GM23248 (cell line): ENCODE results near the gene CUL1. TPM values are rescaled to one million over a fixed set of nuclear protein-coding genes. Genes with fewer than 3 reads are reported as not detected.

ENCODE experiments used
- DNase-seq: peaks from one replicate; pipeline ENCODE4 v3.0.0-alpha.2; 2015
- H2AFZ ChIP-seq: fragments of 200-600 bp; sonication (generic); 2 replicates; pipeline ENCODE4 v1.6.1; 2016; ENCODE audit warnings: antibody characterized with exemption
- H3F3A ChIP-seq: fragments of 200-600 bp; sonication (generic); 2 replicates; pipeline ENCODE4 v1.6.1; 2016; ENCODE audit warnings: mild to moderate bottlenecking, antibody characterized with exemption, mixed run types; ENCODE audit not compliant: insufficient read depth
- H3K27ac ChIP-seq: fragments of 200-600 bp; sonication (generic); 2 replicates; pipeline ENCODE4 v1.5.1; 2016; ENCODE audit warnings: mild to moderate bottlenecking
- H3K27me3 ChIP-seq: fragments of 200-600 bp; sonication (generic); replicated peaks from 2 replicates; pipeline ENCODE4 v1.6.1; 2016; ENCODE audit warnings: mild to moderate bottlenecking; ENCODE audit not compliant: insufficient read depth
- H3K36me3 ChIP-seq: fragments of 200-600 bp; sonication (generic); 2 replicates; pipeline ENCODE4 v1.6.1; 2016; ENCODE audit warnings: low read depth, mild to moderate bottlenecking
- H3K4me1 ChIP-seq: fragments of 200-600 bp; sonication (generic); 2 replicates; pipeline ENCODE4 v1.6.1; 2016; ENCODE audit warnings: mild to moderate bottlenecking; ENCODE audit not compliant: insufficient read depth
- H3K4me2 ChIP-seq: fragments of 200-600 bp; sonication (generic); one replicate; pipeline ENCODE4 v1.6.1; 2016; ENCODE audit warnings: mild to moderate bottlenecking; ENCODE audit not compliant: unreplicated experiment
- H3K4me3 ChIP-seq: fragments of 200-600 bp; sonication (generic); 2 replicates; pipeline ENCODE4 v1.5.1; 2016; ENCODE audit warnings: mild to moderate bottlenecking
- H3K79me2 ChIP-seq: fragments of 200-600 bp; sonication (generic); 2 replicates; pipeline ENCODE4 v1.6.1; 2016; ENCODE audit warnings: mild to moderate bottlenecking; ENCODE audit not compliant: insufficient read depth
- H3K9ac ChIP-seq: fragments of 200-600 bp; sonication (generic); 2 replicates; pipeline ENCODE4 v1.6.1; 2016; ENCODE audit warnings: mild to moderate bottlenecking
- H3K9me2 ChIP-seq: fragments of 200-600 bp; sonication (generic); 2 replicates; pipeline ENCODE4 v1.6.1; 2016; ENCODE audit warnings: mixed run types, mild to moderate bottlenecking, moderate library complexity; ENCODE audit not compliant: insufficient read depth
- H3K9me3 ChIP-seq: fragments of 200-600 bp; sonication (generic); one replicate; pipeline ENCODE4 v1.6.1; 2017; ENCODE audit warnings: low read depth
- H4K20me1 ChIP-seq: fragments of 200-600 bp; sonication (generic); 2 replicates; pipeline ENCODE4 v1.6.0; 2016; ENCODE audit not compliant: insufficient read depth
- EZH2 ChIP-seq: fragments of 200-600 bp; sonication (generic); IDR thresholded peaks from 2 replicates; pipeline ENCODE4 v1.6.1; 2018; ENCODE audit warnings: antibody characterized with exemption, mild to moderate bottlenecking; ENCODE audit not compliant: insufficient read depth, poor library complexity, severe bottlenecking
- EZH2phosphoT487 ChIP-seq: fragments of 200-600 bp; sonication (generic); IDR thresholded peaks from 2 replicates; pipeline ENCODE4 v1.6.1; 2018; ENCODE audit warnings: antibody characterized with exemption, moderate library complexity, mild to moderate bottlenecking, low read depth; ENCODE audit not compliant: insufficient read depth
- WGBS, 2 experiments: methylation state at CpG; one replicate each; pipeline ENCODE4 v1.1.6; 2015 to 2017; ENCODE audit warnings: low lambda C conversion rate in 2 of 2, low coverage in 1 of 2; ENCODE audit errors: missing lambda C conversion rate in 2 of 2; 5-methylcytosine and 5-hydroxymethylcytosine counted together
- in situ Hi-C: fragments of 300-500 bp; cut with MboI; formaldehyde crosslinking; loops from 2 replicates; pipeline ENCODE4 v1.15.0; 2020
- polyA plus RNA-seq: library from polyadenylated mRNA; unstranded; fragments of >200 nt; fragmentation: Nextera tagmentation; extraction: Ambion mirVana; gene quantifications from 2 replicates; pipeline ENCODE4 v1.2.1, GENCODE V29; 2016
- total RNA-seq: library from RNA; depleted of rRNA; stranded (reverse); fragments of >200 nt; shearing (Covaris generic); gene quantifications from 2 replicates; pipeline ENCODE4 v1.2.3, GENCODE V29; 2014

The CUL1 gene
- total and polyA plus RNA-seq, 2 experiments from 2014 or later: 49.1 to 52.6 TPM

- H2AFZ ChIP-seq: no peak overlapping the region
- no peaks in the 10 kb centered on the region for H3K9me3 ChIP-seq
- DNase-seq: no peak
- WGBS, 2 experiments: 76 to 79% methylated on average over 8 of the region's 8 CpGs
- no peak overlapping the region for H3K4me2 ChIP-seq
- no peaks in the 10 kb centered on the region for H3K4me1 ChIP-seq
- H3K36me3 ChIP-seq: peaks cover 10% of the 10 kb centered on the region; the same call in 1 of the 2 replicates
- TF ChIP-seq EZH2: no peak
- TF ChIP-seq EZH2phosphoT487: no peak
- H3F3A ChIP-seq: no peaks in the 10 kb centered on the region
- H3K79me2 ChIP-seq: peaks cover 96% of the 10 kb centered on the region
- H4K20me1 ChIP-seq: no peaks in the 10 kb centered on the region
- no peak overlapping the region for H3K4me3 ChIP-seq
- H3K9me2 ChIP-seq: no peaks in the 10 kb centered on the region
- H3K9ac ChIP-seq: no peak overlapping the region
- in situ Hi-C loops: no loop called here
- H3K27ac ChIP-seq: no peak overlapping the region
- no peaks in the 10 kb centered on the region for H3K27me3 ChIP-seq
These were observed 52.0 kb downstream of the CUL1 start for GRCh38 chr7:148750442-148751355.

GRCh38 chr7:148753224-148753623 lies 54.5 kb downstream of the CUL1 start:
- DNase-seq: no peak
- TF ChIP-seq EZH2: no peak
- no peak for TF ChIP-seq EZH2phosphoT487
- Histone ChIP-seq H3K4me2 (no peak overlapping the region), H3K36me3 (peaks cover 20% of the 10 kb centered on the region), H3K4me1 (no peaks in the 10 kb centered on the region), H3K9ac (no peak overlapping the region), H3K4me3 (no peak overlapping the region), H3K9me3 (no peaks in the 10 kb centered on the region), H3K79me2 (peaks cover 95% of the 10 kb centered on the region), H3F3A (no peaks in the 10 kb centered on the region), H2AFZ (no peak overlapping the region), H3K27ac (no peak overlapping the region), H3K9me2 (no peaks in the 10 kb centered on the region), H3K27me3 (no peaks in the 10 kb centered on the region), H4K20me1 (no peaks in the 10 kb centered on the region)
- 85 to 90% methylated on average over 4 of the region's 4 CpGs for WGBS, 2 experiments
- in situ Hi-C loops: no loop called here

GRCh38 chr7:148754912-148755311 lies 56.2 kb downstream of the CUL1 start:
- Histone ChIP-seq H3K4me1 (no peaks in the 10 kb centered on the region), H3K36me3 (peaks cover 32% of the 10 kb centered on the region), H2AFZ (no peak overlapping the region), H3K27ac (no peak overlapping the region), H3K9me3 (no peaks in the 10 kb centered on the region), H3K9me2 (no peaks in the 10 kb centered on the region), H3F3A (no peaks in the 10 kb centered on the region), H3K79me2 (peaks cover 83% of the 10 kb centered on the region), H3K4me3 (no peak overlapping the region), H3K4me2 (no peak overlapping the region), H3K9ac (no peak overlapping the region), H3K27me3 (no peaks in the 10 kb centered on the region), H4K20me1 (no peaks in the 10 kb centered on the region)
- no peak for TF ChIP-seq EZH2phosphoT487
- TF ChIP-seq EZH2: no peak
- 78 to 80% methylated on average over 6 of the region's 6 CpGs for WGBS, 2 experiments
- in situ Hi-C loops: no loop called here
- DNase-seq: no peak

- DNase-seq: no peak
- H3K9me3 ChIP-seq: no peaks in the 10 kb centered on the region
- no peak overlapping the region for H3K9ac ChIP-seq
- H3K79me2 ChIP-seq: peaks cover 37% of the 10 kb centered on the region
- no peaks in the 10 kb centered on the region for H3K4me1 ChIP-seq
- no peak overlapping the region for H2AFZ ChIP-seq
- H3K9me2 ChIP-seq: no peaks in the 10 kb centered on the region
- H4K20me1 ChIP-seq: no peaks in the 10 kb centered on the region
- TF ChIP-seq EZH2phosphoT487: no peak
- TF ChIP-seq EZH2: no peak
- no peaks in the 10 kb centered on the region for H3F3A ChIP-seq
- no peaks in the 10 kb centered on the region for H3K27me3 ChIP-seq
- peaks cover 44% of the 10 kb centered on the region for H3K36me3 ChIP-seq
- H3K4me3 ChIP-seq: no peak overlapping the region
- H3K27ac ChIP-seq: no peak overlapping the region
- 95% methylated on average over 12 of the region's 12 CpGs for WGBS, 2 experiments
- H3K4me2 ChIP-seq: no peak overlapping the region
- in situ Hi-C loops: no loop called here
These were observed 63.0 kb downstream of the CUL1 start for GRCh38 chr7:148761499-148762278.
